ENCODE measurements around the gene ZFAND3. TPM values are rescaled to one million over a fixed set of nuclear protein-coding genes. Genes with fewer than 3 reads are reported as not detected.

Gene ZFAND3
- polyA plus RNA-seq, 3 donors from 2014 or later, result 3.1 to 10.2 (median 3.9) TPM

GRCh38 chr6:37826993-37827392, 7.5 kb downstream of the ZFAND3 start:
- Mint-ChIP-seq H3K36me3 (no peaks in the 10 kb centered on the region), H3K4me1 (peaks cover 95 to 99% of the 10 kb centered on the region in 2 donors), H3K9me3 (no peaks in the 10 kb centered on the region), H3K4me3 (peak overlapping the region; percentile 1 to 54 (median 36)), H3K27me3 (ENCODE audit: low read depth in 3 of 3) (peaks cover 0 to 3% (median 1%) of the 10 kb centered on the region in 3 donors), H3K27ac (peak overlapping the region in 5 of 6 donors; percentile 61 to 91 (median 78))
- no peak for DNase-seq

DNA sequence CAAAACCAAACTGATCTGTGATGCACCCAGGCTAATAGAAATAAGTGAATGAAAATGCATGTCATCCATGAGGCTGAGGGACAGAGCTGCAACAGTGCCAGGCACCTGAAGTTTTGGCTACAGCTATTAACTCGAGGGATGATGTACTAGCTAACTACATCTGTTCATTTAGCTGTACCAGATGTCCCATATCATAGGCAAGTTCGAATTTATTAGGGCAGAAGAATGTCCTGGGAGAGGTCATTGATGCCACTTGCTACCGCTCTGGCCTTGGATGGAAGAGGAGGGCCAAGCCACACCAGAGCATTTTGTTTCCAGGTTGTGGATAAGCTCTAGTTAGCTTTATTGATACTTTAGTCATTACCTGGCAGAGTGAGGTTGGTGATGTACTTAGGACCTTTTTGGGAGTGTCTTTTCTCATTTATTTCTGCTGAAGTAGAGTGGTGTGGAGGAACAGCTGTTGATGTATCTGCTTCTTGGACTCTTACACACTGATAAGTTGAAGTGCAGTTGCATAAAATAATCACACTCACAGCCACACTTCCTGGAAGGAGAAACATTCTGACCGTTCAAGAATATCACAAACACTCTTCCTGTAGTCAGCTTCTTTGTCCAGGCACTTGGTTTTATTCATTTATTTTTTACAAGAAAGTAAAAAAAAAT, 8.2 kb downstream of the ZFAND3 start:
- peaks cover 0 to 3% (median 1%) of the 10 kb centered on the region in 3 donors for H3K27me3 Mint-ChIP-seq (ENCODE audit: low read depth in 3 of 3)
- H3K9me3 Mint-ChIP-seq, result no peaks in the 10 kb centered on the region
- no peaks in the 10 kb centered on the region for H3K36me3 Mint-ChIP-seq
- H3K27ac Mint-ChIP-seq, result peak overlapping the region; percentile 54 to 91 (median 71)
- H3K4me3 Mint-ChIP-seq, result peak overlapping the region; percentile 5 to 55 (median 37)
- DNase-seq, result no peak
- peaks cover 95 to 99% of the 10 kb centered on the region in 2 donors for H3K4me1 Mint-ChIP-seq

- Mint-ChIP-seq H3K27ac (peak overlapping the region in 3 of 6 donors; percentile 7 to 54 (median 51)), H3K4me3 (peak overlapping the region in 2 of 5 donors; percentile 0 to 28), H3K4me1 (peaks cover 83 to 90% of the 10 kb centered on the region in 2 donors), H3K36me3 (peaks cover 5 to 6% (median 5%) of the 10 kb centered on the region in 3 donors), H3K9me3 (no peaks in the 10 kb centered on the region), H3K27me3 (ENCODE audit: low read depth in 3 of 3) (peaks cover 0 to 3% (median 0%) of the 10 kb centered on the region in 3 donors)
- no peak for DNase-seq
These were observed 10.7 kb downstream of the ZFAND3 start for GRCh38 chr6:37830225-37830624.

DNA sequence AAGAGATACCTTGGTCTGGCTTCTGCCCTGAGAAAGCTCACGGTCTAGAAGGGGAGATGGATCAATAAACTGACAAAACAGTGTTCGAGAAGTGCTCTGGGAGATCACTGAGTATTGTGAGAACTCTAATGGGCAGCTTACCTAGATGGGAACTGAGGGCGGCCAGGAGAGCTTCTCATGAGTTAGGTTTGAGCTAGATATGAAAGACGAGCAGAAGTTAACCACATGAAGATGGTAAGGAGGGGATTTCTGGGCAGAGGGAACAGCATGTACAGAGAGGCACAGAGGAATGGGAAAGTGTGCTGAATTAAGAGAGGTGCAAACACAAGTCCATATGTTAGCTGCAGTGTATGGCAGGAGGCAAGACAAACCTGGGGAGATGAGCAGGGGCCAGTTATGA, 11.9 kb downstream of the ZFAND3 start:
- no peak for DNase-seq
- H3K4me1 Mint-ChIP-seq, result peaks cover 80 to 87% of the 10 kb centered on the region in 2 donors
- H3K4me3 Mint-ChIP-seq, result peak overlapping the region in 3 of 5 donors; percentile 0 to 20 (median 3)
- peaks cover 5 to 6% (median 5%) of the 10 kb centered on the region in 3 donors for H3K36me3 Mint-ChIP-seq
- H3K27ac Mint-ChIP-seq, result peak overlapping the region in 3 of 6 donors; percentile 1 to 58 (median 8)
- no peaks in the 10 kb centered on the region for H3K9me3 Mint-ChIP-seq
- H3K27me3 Mint-ChIP-seq (ENCODE audit: low read depth in 3 of 3), result peaks cover 0 to 1% (median 0%) of the 10 kb centered on the region in 3 donors

DNA sequence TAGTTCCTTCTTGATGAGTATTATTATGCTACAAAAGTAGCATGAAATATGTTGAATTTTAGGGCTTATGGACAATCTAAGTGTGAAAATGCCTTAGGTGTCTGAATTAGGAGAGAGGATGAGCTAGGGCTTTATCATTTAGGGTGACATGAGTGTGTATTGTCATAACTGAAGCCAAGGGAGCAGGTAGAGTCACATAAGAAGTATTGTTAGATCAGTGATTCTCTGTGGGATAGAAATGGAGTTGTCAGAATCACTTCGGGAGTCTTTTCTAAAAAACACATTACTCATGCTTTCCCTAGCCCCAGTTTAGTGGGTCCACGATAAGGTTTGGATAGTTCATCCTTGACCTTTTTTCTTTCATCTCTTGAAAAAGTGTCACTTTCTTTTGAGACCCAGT, 16.4 kb downstream of the ZFAND3 start:
- Mint-ChIP-seq H3K4me1 (peaks cover 63 to 77% of the 10 kb centered on the region in 2 donors), H3K36me3 (peaks cover 5 to 6% (median 5%) of the 10 kb centered on the region in 3 donors), H3K27ac (peak overlapping the region in 2 of 6 donors; percentile 28 to 34), H3K27me3 (ENCODE audit: low read depth in 3 of 3) (peaks cover 0 to 2% (median 0%) of the 10 kb centered on the region in 3 donors), H3K4me3 (no peak overlapping the region), H3K9me3 (no peaks in the 10 kb centered on the region)
- no peak for DNase-seq

- peaks cover 5 to 6% (median 5%) of the 10 kb centered on the region in 3 donors for H3K36me3 Mint-ChIP-seq
- H3K4me3 Mint-ChIP-seq, result no peak overlapping the region
- no peak for DNase-seq
- H3K27ac Mint-ChIP-seq, result peak overlapping the region in 3 of 6 donors; percentile 37 to 39 (median 38)
- no peaks in the 10 kb centered on the region for H3K9me3 Mint-ChIP-seq
- peaks cover 62 to 77% of the 10 kb centered on the region in 2 donors for H3K4me1 Mint-ChIP-seq
- peaks cover 0 to 2% (median 0%) of the 10 kb centered on the region in 3 donors for H3K27me3 Mint-ChIP-seq (ENCODE audit: low read depth in 3 of 3)
These were observed 18.8 kb downstream of the ZFAND3 start for GRCh38 chr6:37838219-37838921.

DNA sequence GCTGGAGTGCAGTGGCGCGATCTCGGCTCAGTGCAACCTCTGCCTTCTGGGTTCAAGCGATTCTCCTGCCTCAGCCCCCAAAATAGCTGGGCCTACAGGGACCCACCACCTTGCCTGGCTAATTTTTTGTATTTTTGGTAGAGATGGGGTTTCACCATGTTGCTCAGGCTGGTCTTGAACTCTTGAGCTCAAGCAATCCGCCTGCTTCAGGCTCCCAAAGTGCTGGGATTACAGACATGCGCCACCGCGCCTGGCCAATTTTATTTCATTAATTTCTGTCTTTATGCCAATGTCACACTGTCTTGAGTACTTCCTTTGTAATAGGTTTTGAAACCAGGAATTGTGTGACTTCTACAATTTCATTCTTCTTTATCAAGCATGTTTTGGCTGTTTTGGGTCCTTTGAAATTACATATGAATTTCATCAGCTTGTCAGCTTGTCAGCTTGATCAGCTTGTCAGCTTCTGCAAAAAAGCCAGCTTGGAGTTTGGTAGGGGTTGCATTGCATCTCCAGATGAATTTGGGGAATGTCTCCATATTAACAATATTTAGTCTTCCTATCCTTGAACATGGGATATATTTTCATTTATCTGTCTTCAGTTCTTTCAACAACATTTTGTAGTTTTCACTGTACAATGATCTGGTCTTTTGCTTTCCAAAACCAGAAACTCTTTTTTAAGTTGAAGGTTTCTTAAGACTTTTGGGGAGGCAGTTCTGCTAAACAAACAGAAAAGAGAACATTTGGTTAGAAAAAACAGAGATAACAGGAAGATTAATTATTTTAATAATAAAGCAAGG, 20.8 kb downstream of the ZFAND3 start:
- no peaks in the 10 kb centered on the region for H3K9me3 Mint-ChIP-seq
- peaks cover 77 to 86% of the 10 kb centered on the region in 2 donors for H3K4me1 Mint-ChIP-seq
- peaks cover 0 to 7% (median 7%) of the 10 kb centered on the region in 3 donors for H3K27me3 Mint-ChIP-seq (ENCODE audit: low read depth in 3 of 3)
- peak overlapping the region; percentile 39 to 90 (median 52) for H3K27ac Mint-ChIP-seq
- H3K4me3 Mint-ChIP-seq, result peak overlapping the region in 1 of 5 donors; percentile 9
- DNase-seq, result no peak
- no peaks in the 10 kb centered on the region for H3K36me3 Mint-ChIP-seq

- peak overlapping the region in 2 of 5 donors; percentile 27 to 49 for H3K4me3 Mint-ChIP-seq
- H3K9me3 Mint-ChIP-seq, result no peaks in the 10 kb centered on the region
- peaks cover 0 to 7% (median 7%) of the 10 kb centered on the region in 3 donors for H3K27me3 Mint-ChIP-seq (ENCODE audit: low read depth in 3 of 3)
- H3K4me1 Mint-ChIP-seq, result peaks cover 79 to 88% of the 10 kb centered on the region in 2 donors
- H3K27ac Mint-ChIP-seq, result peak overlapping the region in 2 of 6 donors; percentile 61 to 90
- no peak for DNase-seq
- no peaks in the 10 kb centered on the region for H3K36me3 Mint-ChIP-seq
These were observed 21.4 kb downstream of the ZFAND3 start for GRCh38 chr6:37840940-37841300.

DNA sequence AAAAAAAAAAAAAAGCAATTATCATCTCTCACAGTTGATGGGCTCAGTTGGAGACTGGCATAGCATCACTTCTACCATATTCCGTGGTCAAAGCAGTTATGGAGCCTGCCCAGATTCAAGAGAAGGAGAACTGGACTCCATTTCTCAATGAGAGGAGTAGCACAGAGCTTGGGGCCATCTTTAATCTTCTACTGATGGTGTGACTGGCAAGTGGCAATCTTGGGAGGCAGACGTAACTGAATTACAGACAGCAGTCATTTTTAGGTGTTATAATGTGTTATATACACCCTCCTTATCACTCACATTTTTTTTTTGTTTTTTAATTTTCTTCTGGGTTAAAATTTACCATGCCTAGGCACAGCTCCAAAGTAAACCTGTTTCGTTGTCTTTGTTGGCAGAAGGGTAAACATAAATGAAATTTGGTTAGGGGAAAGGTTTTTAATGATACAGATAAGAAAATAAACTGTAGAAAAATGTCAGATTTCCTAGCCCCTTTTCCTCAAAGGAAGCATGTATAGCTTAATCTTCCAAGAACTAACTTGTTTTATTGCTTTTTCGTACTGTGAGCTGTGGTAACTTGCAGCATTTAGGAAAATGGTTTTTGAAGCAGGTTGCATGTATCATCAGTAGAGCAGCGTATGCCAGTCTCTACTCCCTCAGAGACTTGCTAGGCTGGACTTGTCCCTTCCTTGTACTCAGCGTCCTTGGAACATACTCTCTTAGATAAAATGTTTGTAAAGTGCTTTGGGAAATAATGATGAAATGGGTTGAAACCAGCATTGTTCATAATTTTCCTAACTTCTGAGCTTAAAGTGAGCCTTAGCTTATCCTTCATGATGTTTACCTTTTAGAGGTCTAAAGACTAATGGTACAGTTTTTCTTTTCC, 25.7 kb downstream of the ZFAND3 start:
- Mint-ChIP-seq H3K4me1 (peaks cover 83 to 88% of the 10 kb centered on the region in 2 donors), H3K27me3 (ENCODE audit: low read depth in 3 of 3) (peaks cover 0 to 7% (median 5%) of the 10 kb centered on the region in 3 donors), H3K9me3 (no peaks in the 10 kb centered on the region), H3K36me3 (no peaks in the 10 kb centered on the region), H3K27ac (peak overlapping the region; percentile 43 to 96 (median 92)), H3K4me3 (peak overlapping the region in 4 of 5 donors; percentile 47 to 83 (median 78))
- DNase-seq, result no peak

GRCh38 chr6:37845930-37846329, 26.4 kb downstream of the ZFAND3 start:
- Mint-ChIP-seq H3K36me3 (no peaks in the 10 kb centered on the region), H3K4me1 (peaks cover 84 to 88% of the 10 kb centered on the region in 2 donors)

GRCh38 chr6:37847704-37848103, 28.2 kb downstream of the ZFAND3 start:
- Mint-ChIP-seq H3K27ac (peak overlapping the region in 3 of 6 donors; percentile 30 to 53 (median 34)), H3K4me1 (peaks cover 84 to 88% of the 10 kb centered on the region in 2 donors), H3K9me3 (no peaks in the 10 kb centered on the region), H3K4me3 (no peak overlapping the region), H3K36me3 (no peaks in the 10 kb centered on the region), H3K27me3 (ENCODE audit: low read depth in 3 of 3) (peaks cover 0 to 7% (median 5%) of the 10 kb centered on the region in 3 donors)
- DNase-seq, result no peak

More at GRCh38 chr6:37845930-37846329, 26.4 kb downstream of the ZFAND3 start:
- Mint-ChIP-seq H3K9me3 (no peaks in the 10 kb centered on the region), H3K27me3 (ENCODE audit: low read depth in 3 of 3) (peaks cover 0 to 7% (median 5%) of the 10 kb centered on the region in 3 donors), H3K27ac (peak overlapping the region in 5 of 6 donors; percentile 71 to 96 (median 95)), H3K4me3 (peak overlapping the region; percentile 5 to 79 (median 10))
- DNase-seq, result no peak

- Mint-ChIP-seq H3K27ac (peak overlapping the region in 2 of 6 donors; percentile 19 to 76), H3K36me3 (no peaks in the 10 kb centered on the region)
These were observed 28.8 kb downstream of the ZFAND3 start for GRCh38 chr6:37848371-37848770.

More at GRCh38 chr6:37848371-37848770, 28.8 kb downstream of the ZFAND3 start:
- H3K9me3 Mint-ChIP-seq, result no peaks in the 10 kb centered on the region
- no peak overlapping the region for H3K4me3 Mint-ChIP-seq
- peaks cover 0 to 7% (median 5%) of the 10 kb centered on the region in 3 donors for H3K27me3 Mint-ChIP-seq (ENCODE audit: low read depth in 3 of 3)
- DNase-seq, result no peak
- peaks cover 84 to 88% of the 10 kb centered on the region in 2 donors for H3K4me1 Mint-ChIP-seq

Data from immature natural killer cell (primary cell).